C4-2B (cell line): Measurements from ENCODE around the gene SH3RF3.

Source experiments
- CTCF ChIP-seq: fragments of 450-650 bp; conservative IDR thresholded peaks from 2 replicates; pipeline ENCODE4 v1.5.1; 2017; ENCODE audit warnings: mild to moderate bottlenecking
- ZFX ChIP-seq: fragments of 450-650 bp; IDR thresholded peaks from 2 replicates; pipeline ENCODE4 v1.6.1; 2017

GRCh38 chr2:109500910-109501309, 371.9 kb downstream of the SH3RF3 start:
- TF ChIP-seq CTCF (no peak), ZFX (no peak)
